ENCODE data around the gene RSPH10B2.
"Not testable (repeated sequence)": the region's sequence is repeated elsewhere in the genome, so short reads cannot be mapped to it uniquely, and the experiment has no call there.

RSPH10B2 gene

DNA sequence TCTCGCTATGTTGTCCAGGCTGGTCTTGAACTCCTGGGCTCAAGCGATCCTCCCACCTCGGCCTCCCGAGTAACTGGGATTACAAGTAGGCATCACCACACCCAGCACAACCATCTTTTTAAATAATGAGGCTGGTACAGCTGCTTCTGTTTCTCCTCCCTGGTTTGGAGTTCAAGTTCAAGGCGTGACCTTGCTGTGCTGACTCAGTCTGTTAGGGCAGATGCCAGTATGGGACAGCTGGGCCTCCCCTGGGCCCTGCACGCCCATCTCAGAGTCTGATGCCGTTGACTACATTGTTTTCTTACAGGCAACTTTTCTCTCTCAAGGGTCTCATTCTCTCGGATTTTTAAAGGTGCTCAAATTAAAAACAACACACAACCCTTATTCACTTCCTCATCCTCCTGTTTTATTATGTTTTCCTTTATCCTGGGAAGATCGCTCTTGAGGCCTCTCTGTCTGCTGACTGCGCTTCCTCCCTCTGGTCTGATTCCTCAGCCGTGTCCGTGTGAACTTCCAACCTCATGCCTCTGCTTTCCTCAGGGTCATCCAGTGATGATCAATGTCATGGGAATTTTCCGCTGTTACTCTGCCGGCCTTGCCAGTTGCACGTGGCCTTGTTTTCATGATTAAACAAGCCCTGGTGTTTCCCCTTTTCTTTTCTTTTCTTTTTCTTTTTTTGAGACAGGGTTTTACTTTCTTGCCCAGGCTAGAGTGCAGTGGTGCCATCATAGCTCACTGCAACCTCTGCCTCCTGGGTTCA is 38.4 kb downstream of the RSPH10B2 start:
- DNase-seq: not testable (repeated sequence)

DNA sequence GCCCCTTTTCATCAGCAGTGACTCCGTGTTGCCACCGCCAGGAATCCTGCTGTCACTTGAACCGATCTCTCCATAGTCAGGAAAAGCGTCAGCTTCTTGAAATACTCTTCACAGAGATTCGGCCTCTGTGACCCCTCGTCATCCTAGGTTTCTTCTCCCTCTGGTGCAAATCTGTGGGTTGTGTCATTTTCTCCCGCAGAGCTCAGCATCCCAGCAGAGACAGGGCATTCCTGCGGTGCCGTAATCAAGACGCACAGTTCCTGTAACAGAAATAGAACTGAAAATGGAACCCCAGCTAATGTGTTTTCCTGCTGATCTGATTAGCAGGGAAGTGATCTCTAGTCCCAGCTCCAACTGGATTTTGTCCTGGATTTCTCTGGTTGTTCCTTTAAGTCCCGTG is 40.4 kb downstream of the RSPH10B2 start:
- not testable (repeated sequence) for DNase-seq

DNA sequence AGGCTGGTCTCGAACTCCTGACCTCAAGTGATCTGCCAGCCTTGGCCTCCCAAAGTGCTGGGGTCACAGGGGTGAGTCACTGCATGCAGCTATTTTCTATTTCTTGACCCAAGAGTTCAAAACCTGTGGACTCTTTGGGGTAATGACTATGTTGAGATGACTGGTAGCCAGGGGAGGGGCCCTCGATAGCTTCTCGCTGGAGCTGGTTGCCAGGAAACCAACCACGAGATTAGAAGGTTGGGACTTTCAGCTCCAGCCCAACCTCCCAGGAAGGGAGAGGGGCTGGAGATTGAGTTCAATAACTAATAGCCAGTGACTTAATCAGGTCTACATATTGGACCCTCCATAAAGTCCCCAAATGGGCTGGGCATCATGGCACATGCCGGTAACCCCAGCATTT is 43.3 kb downstream of the RSPH10B2 start:
- DNase-seq: not testable (repeated sequence)

GRCh38 chr7:6798047-6798446 is 44.1 kb downstream of the RSPH10B2 start:
- not testable (repeated sequence) for DNase-seq

DNA sequence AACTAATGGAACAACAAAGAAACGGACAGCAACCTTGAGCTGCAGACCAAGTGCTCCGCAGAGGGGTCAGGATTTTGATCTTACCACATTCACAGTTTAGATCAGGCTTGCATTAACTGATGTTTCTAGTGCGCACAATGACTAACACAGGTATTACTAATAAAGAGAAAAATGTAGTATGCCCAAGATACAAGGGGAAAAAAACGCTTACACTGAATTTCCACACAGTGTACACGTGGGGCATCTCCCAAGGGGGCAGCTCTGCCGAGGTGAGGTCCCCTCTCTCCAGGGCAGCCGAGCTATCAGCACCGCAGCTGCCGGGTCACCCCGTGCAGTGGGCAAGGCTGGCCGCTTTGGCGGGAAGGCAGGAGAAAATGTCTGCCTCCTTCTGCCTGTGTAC is 46.0 kb downstream of the RSPH10B2 start:
- not testable (repeated sequence) for DNase-seq

GRCh38 chr7:6800331-6800730 is 46.4 kb downstream of the RSPH10B2 start:
- not testable (repeated sequence) for DNase-seq

- not testable (repeated sequence) for DNase-seq
Measured at GRCh38 chr7:6807393-6807918, 53.6 kb downstream of the RSPH10B2 start.

GRCh38 chr7:6807959-6808358 is 54.1 kb downstream of the RSPH10B2 start:
- not testable (repeated sequence) for DNase-seq

GRCh38 chr7:6813011-6813410 is 59.1 kb downstream of the RSPH10B2 start:
- not testable (repeated sequence) for DNase-seq

DNA sequence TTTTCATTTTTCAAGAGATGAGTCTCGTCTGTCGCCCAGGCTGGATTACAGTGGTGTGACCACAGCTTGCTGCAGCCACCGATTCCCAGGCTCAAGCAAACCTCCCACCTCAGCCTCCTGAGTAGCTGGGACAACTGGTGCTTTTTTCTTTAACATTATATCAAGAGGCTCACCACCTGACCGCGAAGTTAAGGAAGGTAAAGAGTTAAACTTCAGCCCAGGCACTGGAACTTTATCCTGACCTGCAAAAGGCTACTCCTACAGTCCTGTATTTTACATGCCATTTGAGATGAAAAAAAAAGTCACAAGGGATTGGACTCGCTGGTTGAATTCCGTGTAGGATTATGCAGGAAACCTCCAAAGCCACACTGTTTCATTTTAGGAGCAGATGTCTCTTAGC is 61.6 kb downstream of the RSPH10B2 start:
- DNase-seq: not testable (repeated sequence)

GRCh38 chr7:6821622-6822021 is 67.7 kb downstream of the RSPH10B2 start:
- DNase-seq: not testable (repeated sequence)

DNA sequence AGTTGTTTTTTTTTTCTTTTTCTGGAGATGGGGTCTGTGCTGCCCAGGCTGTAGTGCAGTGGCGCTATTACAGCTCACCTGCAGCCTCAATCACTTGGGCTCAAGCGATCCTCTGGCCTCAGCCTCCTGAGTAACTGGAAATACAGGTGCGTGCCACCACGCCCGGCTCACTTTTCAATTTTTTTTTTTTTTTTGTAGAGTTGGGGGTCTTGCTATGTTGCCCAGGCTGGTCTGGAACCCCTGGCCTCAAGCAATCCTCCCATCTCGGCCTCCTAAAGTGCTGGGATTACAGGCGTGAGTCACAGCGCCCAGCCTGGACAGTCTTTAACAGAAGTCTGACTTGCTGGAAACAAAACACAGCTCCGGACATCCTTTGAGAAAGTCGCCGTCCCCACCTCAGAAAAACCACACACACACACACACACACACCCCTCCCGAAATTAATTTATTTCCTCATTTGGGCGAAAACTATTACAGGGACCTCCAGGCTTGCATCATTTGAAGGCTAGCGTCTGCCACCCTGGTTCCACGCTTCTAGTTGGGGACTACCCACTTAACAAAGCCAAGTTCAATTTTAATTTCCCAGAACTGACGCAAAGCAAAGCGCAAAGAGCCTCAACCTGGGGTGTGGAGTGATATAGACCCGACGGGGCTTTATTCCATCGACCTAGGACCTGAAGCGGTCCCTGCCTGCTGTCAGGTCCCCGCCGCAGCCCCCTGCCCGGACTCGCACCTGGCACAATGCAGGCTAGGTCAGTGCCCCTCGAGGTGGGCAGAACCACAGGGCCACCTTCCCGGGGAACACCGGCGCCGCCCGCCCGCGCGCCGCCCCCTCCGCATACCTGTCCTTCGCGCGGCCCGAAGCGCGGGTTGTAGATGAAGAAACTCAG is 71.6 kb downstream of the RSPH10B2 start:
- not testable (repeated sequence) for DNase-seq

DNA sequence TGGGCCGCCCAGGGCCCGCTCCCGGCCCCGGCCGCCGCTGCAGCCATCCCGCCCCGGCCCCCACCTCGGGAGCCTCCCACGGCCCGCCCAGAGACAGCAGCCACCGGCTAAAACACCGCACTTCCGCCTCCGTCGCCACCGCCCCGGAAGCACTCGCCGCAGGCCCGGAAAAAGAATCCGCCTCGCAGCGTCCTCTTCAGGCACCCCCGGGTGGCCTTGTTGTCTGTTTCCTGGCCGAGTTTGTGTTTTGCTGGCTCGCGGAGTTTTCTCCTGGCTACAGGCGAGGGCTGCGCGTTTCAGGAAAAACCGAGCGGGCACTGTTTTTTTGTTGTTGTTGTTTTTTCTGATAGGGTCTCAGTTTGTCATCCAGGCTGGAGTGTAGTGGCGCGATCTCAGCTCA is 72.2 kb downstream of the RSPH10B2 start, which contains the start of gene CCZ1B:
TSS of gene CCZ1B (minus strand) at position 125 of the 400 bp plus-strand sequence. CDS start at position 47, 78 bp downstream.
- peak in 1 of 2 experiments; percentile 63 for DNase-seq

GRCh38 chr7:6827180-6827579 is 73.3 kb downstream of the RSPH10B2 start:
- DNase-seq: not testable (repeated sequence)

DNA sequence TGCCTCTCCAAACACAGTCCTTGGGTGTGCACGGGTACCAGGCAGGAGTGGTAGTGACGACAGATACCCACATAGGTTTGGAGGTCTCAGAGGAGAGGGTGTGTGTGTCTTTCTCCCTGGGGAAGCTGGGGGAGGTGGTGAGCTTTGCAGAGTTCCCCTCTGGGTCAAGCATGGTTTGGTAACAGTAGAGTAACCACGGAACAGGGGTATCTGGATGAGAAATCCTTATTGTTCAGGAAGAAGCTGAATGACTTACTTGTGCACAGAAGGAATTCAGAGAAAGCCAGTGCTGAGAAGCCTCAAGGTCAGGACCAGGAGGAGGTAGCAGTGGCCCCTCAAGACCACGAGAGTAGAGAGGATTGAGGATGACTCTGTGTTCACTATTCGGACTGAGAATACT is 75.7 kb downstream of the RSPH10B2 start:
- DNase-seq: not testable (repeated sequence)

GRCh38 chr7:6830026-6830425 is 76.1 kb downstream of the RSPH10B2 start:
- DNase-seq: not testable (repeated sequence)

DNA sequence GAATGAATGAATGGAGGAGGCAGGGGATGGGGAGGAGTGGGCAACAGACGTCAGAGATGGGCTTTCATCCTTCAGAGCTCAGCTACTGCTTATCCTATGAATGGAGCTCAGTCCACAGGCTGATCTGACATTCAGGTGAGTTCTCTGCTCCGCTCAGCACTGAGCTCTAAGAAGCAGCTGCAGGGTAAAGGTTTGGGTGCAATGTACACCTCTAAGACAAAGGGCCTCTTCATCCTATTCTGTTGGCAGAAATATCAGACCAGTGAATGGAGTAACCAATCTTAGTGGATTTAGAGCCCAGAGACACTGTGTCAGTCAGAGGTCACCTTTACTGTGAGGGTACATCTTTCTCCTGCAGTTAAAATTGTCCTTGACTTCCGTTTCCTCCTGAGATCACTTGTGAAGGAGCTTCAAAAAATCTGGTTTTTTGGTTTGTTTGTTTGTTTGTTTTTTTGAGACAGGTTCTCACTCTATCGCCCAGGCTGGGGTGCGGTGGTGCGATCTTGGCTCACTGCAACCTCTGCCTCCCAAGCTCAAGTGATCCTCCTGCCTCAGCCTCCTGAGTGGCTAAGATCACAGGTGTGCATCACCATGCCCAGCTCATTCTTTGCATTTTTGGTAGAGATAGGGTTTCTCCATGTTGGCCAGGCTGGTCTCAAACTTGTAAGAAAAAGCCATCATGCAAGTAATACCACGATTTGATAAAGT is 77.3 kb downstream of the RSPH10B2 start:
- no peak for DNase-seq

- no peak for DNase-seq
Measured at GRCh38 chr7:6833636-6834035, 79.7 kb downstream of the RSPH10B2 start.

- not testable (repeated sequence) for DNase-seq
Measured at GRCh38 chr7:6835521-6835920, 81.6 kb downstream of the RSPH10B2 start.

DNA sequence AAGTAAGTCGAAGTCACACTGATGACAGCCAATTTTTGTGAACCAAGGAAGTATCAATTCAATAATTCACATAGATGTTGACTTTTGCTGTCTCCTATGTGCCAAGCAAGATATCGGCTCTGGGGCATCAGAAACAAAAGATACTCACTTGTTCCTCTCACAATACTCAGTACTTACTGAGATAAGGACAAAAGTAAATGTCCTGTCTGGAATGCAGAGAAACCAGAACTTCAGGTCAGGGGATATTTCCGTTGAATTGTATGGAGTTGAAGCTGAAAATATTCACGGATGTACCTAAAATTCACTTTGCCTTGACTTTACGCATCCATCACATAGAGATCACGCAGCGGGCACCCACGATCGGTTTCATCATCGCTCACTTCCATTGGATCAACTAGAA is 83.2 kb downstream of the RSPH10B2 start:
- DNase-seq: not testable (repeated sequence)

GRCh38 chr7:6842278-6842921 is 88.5 kb downstream of the RSPH10B2 start:
- DNase-seq: not testable (repeated sequence)

- DNase-seq: not testable (repeated sequence)
Measured at GRCh38 chr7:6843092-6843491, 89.2 kb downstream of the RSPH10B2 start.
